Measurements from ENCODE around the gene CBLL1.

DNA sequence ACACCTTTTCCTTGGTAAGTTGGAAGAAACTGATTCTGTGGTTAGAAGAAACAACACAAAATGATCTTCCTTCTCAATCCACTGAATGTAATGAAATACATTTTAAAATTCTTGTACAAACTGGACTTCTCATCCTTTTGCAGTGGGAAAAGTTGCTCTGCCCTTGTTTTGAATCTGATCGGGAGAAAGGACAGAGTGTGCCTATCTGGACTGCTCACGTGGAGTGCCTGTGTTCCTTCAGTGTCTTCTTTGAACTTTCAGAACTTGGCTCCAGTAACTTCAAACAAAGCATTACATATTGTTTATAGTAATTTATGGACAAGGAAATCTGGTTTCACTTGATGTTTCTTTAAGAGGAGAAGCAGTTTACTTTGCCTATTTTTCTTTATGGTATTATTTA lies 42.0 kb downstream of the CBLL1 start:
- TF ChIP-seq, protein P1, sequence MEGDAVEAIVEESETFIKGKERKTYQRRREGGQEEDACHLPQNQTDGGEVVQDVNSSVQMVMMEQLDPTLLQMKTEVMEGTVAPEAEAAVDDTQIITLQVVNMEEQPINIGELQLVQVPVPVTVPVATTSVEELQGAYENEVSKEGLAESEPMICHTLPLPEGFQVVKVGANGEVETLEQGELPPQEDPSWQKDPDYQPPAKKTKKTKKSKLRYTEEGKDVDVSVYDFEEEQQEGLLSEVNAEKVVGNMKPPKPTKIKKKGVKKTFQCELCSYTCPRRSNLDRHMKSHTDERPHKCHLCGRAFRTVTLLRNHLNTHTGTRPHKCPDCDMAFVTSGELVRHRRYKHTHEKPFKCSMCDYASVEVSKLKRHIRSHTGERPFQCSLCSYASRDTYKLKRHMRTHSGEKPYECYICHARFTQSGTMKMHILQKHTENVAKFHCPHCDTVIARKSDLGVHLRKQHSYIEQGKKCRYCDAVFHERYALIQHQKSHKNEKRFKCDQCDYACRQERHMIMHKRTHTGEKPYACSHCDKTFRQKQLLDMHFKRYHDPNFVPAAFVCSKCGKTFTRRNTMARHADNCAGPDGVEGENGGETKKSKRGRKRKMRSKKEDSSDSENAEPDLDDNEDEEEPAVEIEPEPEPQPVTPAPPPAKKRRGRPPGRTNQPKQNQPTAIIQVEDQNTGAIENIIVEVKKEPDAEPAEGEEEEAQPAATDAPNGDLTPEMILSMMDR (IDR thresholded peaks at IDR 0.05) = no peak
- TF ChIP-seq POLR2A (IDR thresholded peaks at IDR 0.05) = no peak

Measured in body of pancreas (tissue), 4 donors.